Keratinocyte (primary cell): Measurements from ENCODE around the gene ARID5B. TPM values are rescaled to one million over a fixed set of nuclear protein-coding genes. Genes with fewer than 3 reads are reported as not detected.
A peak's percentile ranks its signal among the peaks of the same experiment; 100 is the strongest.
"Not testable (repeated sequence)": the region's sequence is repeated elsewhere in the genome, so short reads cannot be mapped to it uniquely, and the experiment has no call there.

Experiments
- DNase-seq: peaks from one replicate; pipeline ENCODE4 v3.0.0-alpha.2; 2011; ENCODE audit warnings: low read depth, missing footprints, low spot score
- FAIRE-seq: peaks from 2 replicates; lab custom pipeline; 2011; peaks lifted over from hg19 to GRCh38; lab: Jason Lieb, UNC
- H2AFZ ChIP-seq: 2 replicates; pipeline ENCODE4 v1.6.0; 2012; ENCODE audit warnings: low read length, control low read depth, inconsistent platforms; ENCODE audit not compliant: control insufficient read depth
- H3K27ac ChIP-seq: 2 replicates; pipeline ENCODE4 v1.5.1; 2011; ENCODE audit warnings: low read length; ENCODE audit not compliant: control insufficient read depth, insufficient read depth
- H3K27me3 ChIP-seq: 3 replicates; pipeline ENCODE4 v1.6.0; 2011; ENCODE audit warnings: low read length; ENCODE audit not compliant: control insufficient read depth, insufficient read depth; ENCODE audit errors: extremely low read depth
- H3K36me3 ChIP-seq, 2 experiments: 2 replicates in 1 of 2; 3 replicates in 1 of 2; pipeline ENCODE4 v1.5.1; 2011; ENCODE audit warnings: low read length in 2 of 2, mild to moderate bottlenecking in 1 of 2; ENCODE audit not compliant: control insufficient read depth in 2 of 2, insufficient read depth in 2 of 2; ENCODE audit errors: extremely low read depth in 1 of 2
- H3K4me1 ChIP-seq: 3 replicates; pipeline ENCODE4 v1.5.1; 2011; ENCODE audit warnings: low read length; ENCODE audit not compliant: control insufficient read depth, insufficient read depth; ENCODE audit errors: extremely low read depth
- H3K4me2 ChIP-seq: 3 replicates; pipeline ENCODE4 v1.6.0; 2011; ENCODE audit warnings: low read depth, low read length; ENCODE audit not compliant: control insufficient read depth, insufficient read depth; ENCODE audit errors: extremely low read depth
- H3K4me3 ChIP-seq, 3 experiments: fragments of 200-600 bp in 1 of 3; sonication (generic) in 1 of 3; 2 replicates in 2 of 3; 3 replicates in 1 of 3; pipeline ENCODE4 v1.5.1; 2011 to 2016; ENCODE audit warnings: low read length in 3 of 3, mild to moderate bottlenecking in 3 of 3, control low read depth in 2 of 3, inconsistent platforms in 1 of 3, low read depth in 1 of 3, mixed read lengths in 1 of 3, mixed run types in 1 of 3, moderate library complexity in 1 of 3; ENCODE audit not compliant: control insufficient read depth in 2 of 3, insufficient read depth in 2 of 3; ENCODE audit errors: extremely low read depth in 1 of 3
- H3K79me2 ChIP-seq: 2 replicates; pipeline ENCODE4 v1.6.0; 2012; ENCODE audit warnings: low read length; ENCODE audit not compliant: control insufficient read depth, insufficient read depth
- H3K9ac ChIP-seq: 3 replicates; pipeline ENCODE4 v1.6.0; 2011; ENCODE audit warnings: low read length; ENCODE audit not compliant: control insufficient read depth, insufficient read depth; ENCODE audit errors: extremely low read depth
- H3K9me1 ChIP-seq: 3 replicates; pipeline ENCODE4 v1.6.0; 2011; ENCODE audit warnings: low read length; ENCODE audit not compliant: control insufficient read depth, insufficient read depth; ENCODE audit errors: extremely low read depth
- H3K9me3 ChIP-seq: 2 replicates; pipeline ENCODE4 v1.5.1; 2012; ENCODE audit warnings: low read depth, low read length; ENCODE audit not compliant: control insufficient read depth
- H4K20me1 ChIP-seq: 3 replicates; pipeline ENCODE4 v1.6.0; 2011; ENCODE audit warnings: low read length; ENCODE audit not compliant: control insufficient read depth, insufficient read depth; ENCODE audit errors: extremely low read depth
- EZH2 ChIP-seq: IDR thresholded peaks from one replicate; pipeline ENCODE4 v1.6.1; 2012; ENCODE audit warnings: inconsistent platforms, mild to moderate bottlenecking, low read length, moderate library complexity
- dilution Hi-C: fragments of 300-500 bp; cut with MboI; formaldehyde crosslinking; loops from one replicate; pipeline ENCODE4 v1.7.0; 2020; ENCODE audit warnings: low sequenced_read_pairs; ENCODE audit not compliant: extremely low pct_ligation_motif_present
- polyA plus RNA-seq, 5 experiments: library from polyadenylated mRNA; depleted of rRNA in 3 of 5; stranded (reverse) in 3 of 5; stranded (forward) in 1 of 5; unstranded in 1 of 5; fragments of >200 nt; gene quantifications; 1 replicate in 1 of 5; 2 replicates in 3 of 5; 3 replicates in 1 of 5; pipeline versions ENCODE4 v1.2.1 to v1.2.3, GENCODE V29; 2011 to 2012; ENCODE audit warnings: missing spikeins in 2 of 5, low read depth in 1 of 5, low replicate concordance in 1 of 5
- TF ChIP-seq, protein P1 (sequence below), 3 experiments: IDR thresholded peaks in 1 of 3; conservative IDR thresholded peaks in 1 of 3; optimal IDR thresholded peaks in 1 of 3; 2 replicates in 2 of 3; 3 replicates in 1 of 3; pipeline versions ENCODE3 to v1.5.1; 2011; ENCODE audit warnings: low read length in 3 of 3, mild to moderate bottlenecking in 3 of 3, moderate library complexity in 2 of 3, control low read depth in 1 of 3, inconsistent platforms in 1 of 3; ENCODE audit not compliant: insufficient read depth in 2 of 3; ENCODE audit errors: extremely low read depth in 1 of 3

Gene ARID5B
- polyA plus RNA-seq, 1 donor (not counting 4 experiments of a cell fraction or from before 2014, with no cell fraction given) = 7.0 TPM

GRCh38 chr10:61867817-61868216 is 33.7 kb upstream of the ARID5B start:
- H3K9me1 ChIP-seq, dilution Hi-C loops, H3K27me3 ChIP-seq, H3K27ac ChIP-seq, H3K36me3 ChIP-seq, H2AFZ ChIP-seq, H3K4me1 ChIP-seq, H3K9me3 ChIP-seq, H3K79me2 ChIP-seq, H4K20me1 ChIP-seq, H3K9ac ChIP-seq, FAIRE-seq, H3K4me3 ChIP-seq, DNase-seq: not testable (repeated sequence)
- TF ChIP-seq, protein P1, sequence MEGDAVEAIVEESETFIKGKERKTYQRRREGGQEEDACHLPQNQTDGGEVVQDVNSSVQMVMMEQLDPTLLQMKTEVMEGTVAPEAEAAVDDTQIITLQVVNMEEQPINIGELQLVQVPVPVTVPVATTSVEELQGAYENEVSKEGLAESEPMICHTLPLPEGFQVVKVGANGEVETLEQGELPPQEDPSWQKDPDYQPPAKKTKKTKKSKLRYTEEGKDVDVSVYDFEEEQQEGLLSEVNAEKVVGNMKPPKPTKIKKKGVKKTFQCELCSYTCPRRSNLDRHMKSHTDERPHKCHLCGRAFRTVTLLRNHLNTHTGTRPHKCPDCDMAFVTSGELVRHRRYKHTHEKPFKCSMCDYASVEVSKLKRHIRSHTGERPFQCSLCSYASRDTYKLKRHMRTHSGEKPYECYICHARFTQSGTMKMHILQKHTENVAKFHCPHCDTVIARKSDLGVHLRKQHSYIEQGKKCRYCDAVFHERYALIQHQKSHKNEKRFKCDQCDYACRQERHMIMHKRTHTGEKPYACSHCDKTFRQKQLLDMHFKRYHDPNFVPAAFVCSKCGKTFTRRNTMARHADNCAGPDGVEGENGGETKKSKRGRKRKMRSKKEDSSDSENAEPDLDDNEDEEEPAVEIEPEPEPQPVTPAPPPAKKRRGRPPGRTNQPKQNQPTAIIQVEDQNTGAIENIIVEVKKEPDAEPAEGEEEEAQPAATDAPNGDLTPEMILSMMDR (optimal IDR thresholded peaks at IDR 0.05 in 1 of 3, IDR thresholded peaks at IDR 0.05 in 1 of 3, conservative IDR thresholded peaks at IDR 0.05 in 1 of 3; ENCODE audit: extremely low read depth in 1 of 3, insufficient read depth in 2 of 3, low read length in 3 of 3) = peak; percentile 16 to 25 (median 22)
- peak overlapping the region; percentile 11 for H3K4me2 ChIP-seq

- H3K4me3 ChIP-seq = no peak overlapping the region
- no peaks in the 10 kb centered on the region for H3K9me3 ChIP-seq
- DNase-seq = no peak
- H2AFZ ChIP-seq = no peak overlapping the region
- FAIRE-seq = no peak
- no peak overlapping the region for H3K27ac ChIP-seq
- H3K4me2 ChIP-seq = no peak overlapping the region
- dilution Hi-C loops = no loop called here
- no peaks in the 10 kb centered on the region for H3K27me3 ChIP-seq
- H3K36me3 ChIP-seq = no peaks in the 10 kb centered on the region
- TF ChIP-seq, protein P1 (optimal IDR thresholded peaks at IDR 0.05 in 1 of 3, IDR thresholded peaks at IDR 0.05 in 1 of 3, conservative IDR thresholded peaks at IDR 0.05 in 1 of 3; ENCODE audit: extremely low read depth in 1 of 3, insufficient read depth in 2 of 3, low read length in 3 of 3) = no peak
- no peak for TF ChIP-seq EZH2
- no peaks in the 10 kb centered on the region for H3K4me1 ChIP-seq
- no peaks in the 10 kb centered on the region for H3K79me2 ChIP-seq
- no peak overlapping the region for H3K9ac ChIP-seq
- H3K9me1 ChIP-seq = no peaks in the 10 kb centered on the region
- H4K20me1 ChIP-seq = no peaks in the 10 kb centered on the region
Measured at GRCh38 chr10:61869041-61869675, 32.3 kb upstream of the ARID5B start.
